Dendritic cell treated with granulocyte-macrophage colony-stimulating factor and Interleukin-4, amounts not matched to agents 40 ng/mL and 50 ng/mL, for 4 days (primary cell): ENCODE measurements around the gene PYGM.
A peak's percentile ranks its signal among the peaks of the same experiment; 100 is the strongest.

Source experiments
- H3K27ac Mint-ChIP-seq: one replicate; pipeline ENCODE4 v1.8.0; 2022; ENCODE audit warnings: mild to moderate bottlenecking, mixed read lengths
- H3K27me3 Mint-ChIP-seq: one replicate; pipeline ENCODE4 v1.8.0; 2022; ENCODE audit warnings: mild to moderate bottlenecking, mixed read lengths
- H3K36me3 Mint-ChIP-seq: one replicate; pipeline ENCODE4 v1.8.0; 2022; ENCODE audit warnings: low read depth, mixed read lengths
- H3K4me1 Mint-ChIP-seq: one replicate; pipeline ENCODE4 v1.8.0; 2022; ENCODE audit warnings: low read depth, mixed read lengths
- H3K4me3 Mint-ChIP-seq: one replicate; pipeline ENCODE4 v1.8.0; 2022; ENCODE audit warnings: mild to moderate bottlenecking, moderate library complexity, mixed read lengths
- H3K9me3 Mint-ChIP-seq: one replicate; pipeline ENCODE4 v1.8.0; 2022; ENCODE audit warnings: mixed read lengths
- intact Hi-C: fragments of 100-400 bp; cut with micrococcal nuclease; formaldehyde crosslinking; loops from one replicate; pipeline ENCODE4 v1.15.0; 2022

PYGM gene

GRCh38 chr11:64720167-64720566, 39.6 kb downstream of the PYGM start:
- Mint-ChIP-seq H3K27me3 (peaks cover 71% of the 10 kb centered on the region), H3K36me3 (no peaks in the 10 kb centered on the region), H3K4me3 (no peak overlapping the region), H3K4me1 (peaks cover 16% of the 10 kb centered on the region), H3K9me3 (no peaks in the 10 kb centered on the region), H3K27ac (no peak overlapping the region)
- intact Hi-C loops: no loop called here

- intact Hi-C loops: no loop called here
- no peaks in the 10 kb centered on the region for H3K36me3 Mint-ChIP-seq
- H3K4me1 Mint-ChIP-seq: peaks cover 12% of the 10 kb centered on the region
- no peak overlapping the region for H3K4me3 Mint-ChIP-seq
- H3K27ac Mint-ChIP-seq: no peak overlapping the region
- peaks cover 75% of the 10 kb centered on the region for H3K27me3 Mint-ChIP-seq
- no peaks in the 10 kb centered on the region for H3K9me3 Mint-ChIP-seq
Measured at GRCh38 chr11:64719406-64719805, 40.4 kb downstream of the PYGM start.

- H3K4me3 Mint-ChIP-seq: no peak overlapping the region
- intact Hi-C loops: no loop called here
- peaks cover 10% of the 10 kb centered on the region for H3K4me1 Mint-ChIP-seq
- H3K27ac Mint-ChIP-seq: no peak overlapping the region
- H3K9me3 Mint-ChIP-seq: no peaks in the 10 kb centered on the region
- peaks cover 81% of the 10 kb centered on the region for H3K27me3 Mint-ChIP-seq
- H3K36me3 Mint-ChIP-seq: no peaks in the 10 kb centered on the region
Measured at GRCh38 chr11:64718780-64719124, 41.0 kb downstream of the PYGM start.

- Mint-ChIP-seq H3K4me1 (peaks cover 5% of the 10 kb centered on the region), H3K27me3 (peaks cover 82% of the 10 kb centered on the region), H3K27ac (no peak overlapping the region), H3K36me3 (no peaks in the 10 kb centered on the region), H3K9me3 (no peaks in the 10 kb centered on the region), H3K4me3 (no peak overlapping the region)
- intact Hi-C loops: no loop called here
Measured at GRCh38 chr11:64718084-64718779, 41.5 kb downstream of the PYGM start.

DNA sequence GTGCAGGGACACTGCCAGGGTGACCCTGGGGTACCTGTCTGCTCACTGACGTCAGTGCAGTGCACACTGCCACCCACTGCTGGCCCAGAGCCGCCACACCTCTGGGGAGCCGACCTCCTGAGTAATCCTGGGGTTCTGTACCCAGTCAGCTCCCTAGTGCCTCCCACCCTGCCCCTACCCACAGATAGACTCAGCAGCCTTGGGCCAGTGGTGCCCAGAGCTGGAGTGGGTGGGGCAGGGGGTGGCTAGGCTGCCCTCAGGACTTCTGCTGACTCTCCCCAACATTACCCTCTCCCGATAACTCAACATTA, 42.6 kb downstream of the PYGM start:
- intact Hi-C loops: no loop called here
- peaks cover 5% of the 10 kb centered on the region for H3K4me1 Mint-ChIP-seq
- H3K36me3 Mint-ChIP-seq: no peaks in the 10 kb centered on the region
- H3K9me3 Mint-ChIP-seq: no peaks in the 10 kb centered on the region
- H3K27ac Mint-ChIP-seq: no peak overlapping the region
- no peak overlapping the region for H3K4me3 Mint-ChIP-seq
- peaks cover 81% of the 10 kb centered on the region for H3K27me3 Mint-ChIP-seq

DNA sequence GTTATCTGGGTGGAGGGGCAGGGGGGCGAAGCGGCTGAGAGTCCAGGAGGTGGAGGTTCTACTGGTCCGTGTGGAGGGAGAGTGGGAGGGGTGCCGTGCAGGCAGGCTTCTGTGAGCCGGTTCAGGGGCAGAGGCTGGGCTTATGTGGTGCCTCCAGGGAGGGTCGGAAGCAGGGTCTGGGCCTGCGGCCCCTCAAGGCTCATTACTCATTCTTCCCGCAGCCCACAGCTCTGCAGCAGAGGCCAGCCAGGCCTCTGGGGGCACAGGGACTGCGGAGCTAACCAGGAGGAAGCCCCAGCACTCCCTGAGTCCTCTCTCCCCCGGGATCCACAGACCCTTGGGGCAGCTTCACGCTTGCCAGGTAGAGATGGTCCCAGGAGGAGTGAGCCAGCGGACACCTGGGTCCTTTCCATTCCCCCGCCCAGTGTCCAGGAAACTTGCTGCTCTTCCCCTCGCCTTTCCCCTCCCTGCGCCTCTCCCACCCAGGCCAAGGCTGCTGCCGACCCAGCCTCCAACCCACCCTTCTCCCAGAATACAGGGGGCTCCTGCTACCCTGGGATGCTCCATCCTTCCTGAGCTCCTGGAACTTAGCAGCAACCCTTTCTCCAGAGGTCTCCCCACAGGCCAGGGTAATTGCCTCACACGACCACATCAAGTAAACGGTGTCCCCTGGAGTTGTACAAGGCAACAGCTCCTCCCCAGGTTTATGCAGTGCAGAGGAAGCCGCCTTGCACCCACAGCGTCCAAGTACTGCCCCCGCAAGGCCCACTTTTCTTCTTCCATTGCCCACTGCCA, 43.1 kb downstream of the PYGM start:
- Mint-ChIP-seq H3K27ac (no peak overlapping the region), H3K36me3 (no peaks in the 10 kb centered on the region), H3K9me3 (no peaks in the 10 kb centered on the region), H3K4me1 (peaks cover 7% of the 10 kb centered on the region), H3K27me3 (peaks cover 81% of the 10 kb centered on the region), H3K4me3 (no peak overlapping the region)
- intact Hi-C loops: no loop called here

DNA sequence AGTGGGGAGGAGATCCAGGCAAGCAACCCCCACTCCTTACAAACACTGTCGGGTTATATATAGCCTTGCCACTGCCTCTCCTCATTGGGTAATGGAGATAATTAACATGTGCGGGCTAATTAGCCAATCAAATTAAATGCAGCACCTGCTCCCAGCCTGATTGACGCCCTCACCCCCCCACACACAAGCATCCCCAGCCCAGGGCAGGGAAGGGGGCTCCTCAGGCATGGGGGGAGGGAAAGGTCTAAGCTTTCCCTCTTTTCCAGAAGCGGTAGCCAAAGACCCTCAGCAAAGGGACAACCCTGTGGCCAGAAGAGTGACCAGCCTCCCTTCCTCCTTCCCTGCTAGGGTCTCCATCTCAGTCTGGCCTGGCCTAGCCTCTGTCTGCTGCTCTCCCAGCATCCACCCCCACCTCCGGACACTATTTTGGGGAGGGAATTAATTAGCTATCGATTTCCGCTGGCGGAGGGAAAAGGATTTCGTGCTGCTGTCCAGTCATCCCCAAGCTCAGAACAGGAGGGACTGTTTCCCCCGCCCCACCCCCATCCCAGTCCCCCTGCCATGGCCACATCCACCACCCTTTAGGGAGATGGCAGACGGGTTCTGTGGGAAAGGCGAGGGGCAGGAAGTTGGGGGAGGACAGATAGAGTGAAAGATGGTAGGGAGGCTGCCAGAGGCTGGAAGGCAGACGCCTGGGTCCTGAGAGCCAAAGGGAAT, 43.9 kb downstream of the PYGM start:
- Mint-ChIP-seq H3K36me3 (no peaks in the 10 kb centered on the region), H3K27ac (no peak overlapping the region), H3K27me3 (peaks cover 81% of the 10 kb centered on the region), H3K9me3 (no peaks in the 10 kb centered on the region), H3K4me1 (peaks cover 12% of the 10 kb centered on the region), H3K4me3 (no peak overlapping the region)
- intact Hi-C loops: no loop called here

GRCh38 chr11:64715110-64715509, 44.7 kb downstream of the PYGM start:
- H3K4me1 Mint-ChIP-seq: peaks cover 12% of the 10 kb centered on the region
- intact Hi-C loops: no loop called here
- no peak overlapping the region for H3K4me3 Mint-ChIP-seq

DNA sequence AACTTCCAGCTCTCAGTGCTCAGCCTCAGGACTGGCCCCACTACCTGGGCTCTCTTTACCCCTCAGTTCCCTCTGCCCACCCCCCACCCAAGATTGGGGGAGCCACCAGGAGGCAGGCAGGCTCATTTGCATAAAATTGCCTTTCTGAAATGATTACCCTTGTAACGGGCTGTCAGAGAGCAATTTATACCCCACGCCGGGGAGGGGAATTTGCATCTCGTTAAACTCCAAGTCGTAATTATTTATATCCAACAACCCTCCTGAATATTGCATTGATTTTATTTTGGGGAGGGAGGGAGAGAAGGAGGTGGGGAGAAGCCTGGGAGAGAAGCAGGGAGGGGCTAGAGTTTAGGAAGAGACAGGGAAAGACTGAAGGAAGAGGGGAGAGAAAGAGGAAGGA, 45.1 kb downstream of the PYGM start:
- H3K9me3 Mint-ChIP-seq: no peaks in the 10 kb centered on the region
- peaks cover 16% of the 10 kb centered on the region for H3K4me1 Mint-ChIP-seq
- intact Hi-C loops: no loop called here
- H3K4me3 Mint-ChIP-seq: no peak overlapping the region
- H3K27ac Mint-ChIP-seq: no peak overlapping the region
- H3K36me3 Mint-ChIP-seq: no peaks in the 10 kb centered on the region
- H3K27me3 Mint-ChIP-seq: peaks cover 83% of the 10 kb centered on the region

More at GRCh38 chr11:64715110-64715509, 44.7 kb downstream of the PYGM start:
- Mint-ChIP-seq H3K27me3 (peaks cover 81% of the 10 kb centered on the region), H3K36me3 (no peaks in the 10 kb centered on the region), H3K9me3 (no peaks in the 10 kb centered on the region), H3K27ac (no peak overlapping the region)

- Mint-ChIP-seq H3K4me1 (peaks cover 20% of the 10 kb centered on the region), H3K27me3 (peaks cover 86% of the 10 kb centered on the region), H3K9me3 (no peaks in the 10 kb centered on the region), H3K27ac (no peak overlapping the region), H3K4me3 (no peak overlapping the region), H3K36me3 (no peaks in the 10 kb centered on the region)
- intact Hi-C loops: no loop called here
Measured at GRCh38 chr11:64713781-64714363, 45.9 kb downstream of the PYGM start.

DNA sequence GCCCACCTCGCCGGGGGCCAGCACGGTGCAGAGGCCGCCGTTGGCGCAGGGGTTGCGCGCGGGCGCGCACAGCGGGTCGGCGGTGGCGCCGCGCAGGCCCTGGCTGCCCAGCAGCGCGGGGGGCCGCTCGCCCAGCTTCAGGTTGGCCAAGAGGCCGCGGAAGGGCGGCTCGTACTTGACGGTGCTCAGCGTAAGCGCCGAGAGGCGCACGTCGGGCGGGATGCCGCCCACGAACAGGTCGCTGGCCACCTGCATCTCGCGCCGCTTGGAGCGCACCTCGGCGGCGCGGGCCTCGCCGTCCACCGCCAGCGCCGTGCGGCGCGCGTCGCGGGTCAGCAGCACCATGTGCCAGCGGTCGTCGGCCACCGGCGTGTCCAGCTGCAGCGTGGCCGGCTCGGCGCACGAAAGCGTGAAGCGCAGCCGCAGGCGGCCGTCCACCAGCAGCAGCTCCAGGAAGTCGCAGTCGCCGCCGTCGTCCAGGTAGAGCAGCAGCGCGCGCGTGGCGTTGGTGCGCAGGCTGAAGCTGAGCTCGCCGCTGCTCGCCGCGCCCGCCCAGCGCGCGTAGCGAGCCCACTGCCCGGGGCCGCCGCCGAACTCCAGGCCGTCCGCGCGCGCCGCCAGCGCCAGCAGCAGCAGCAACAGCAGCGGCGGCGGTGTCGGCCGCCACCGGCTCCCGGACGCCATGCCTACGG, 46.6 kb downstream of the PYGM start:
- Mint-ChIP-seq H3K4me1 (peaks cover 20% of the 10 kb centered on the region), H3K27ac (no peak overlapping the region), H3K4me3 (no peak overlapping the region), H3K9me3 (no peaks in the 10 kb centered on the region), H3K36me3 (no peaks in the 10 kb centered on the region), H3K27me3 (peaks cover 83% of the 10 kb centered on the region)
- intact Hi-C loops: no loop called here

GRCh38 chr11:64712430-64713015, 47.3 kb downstream of the PYGM start:
- Mint-ChIP-seq H3K9me3 (no peaks in the 10 kb centered on the region), H3K36me3 (no peaks in the 10 kb centered on the region), H3K4me1 (peaks cover 20% of the 10 kb centered on the region), H3K4me3 (peak overlapping the region; percentile 21), H3K27me3 (peaks cover 81% of the 10 kb centered on the region), H3K27ac (no peak overlapping the region)
- intact Hi-C loops: no loop called here

DNA sequence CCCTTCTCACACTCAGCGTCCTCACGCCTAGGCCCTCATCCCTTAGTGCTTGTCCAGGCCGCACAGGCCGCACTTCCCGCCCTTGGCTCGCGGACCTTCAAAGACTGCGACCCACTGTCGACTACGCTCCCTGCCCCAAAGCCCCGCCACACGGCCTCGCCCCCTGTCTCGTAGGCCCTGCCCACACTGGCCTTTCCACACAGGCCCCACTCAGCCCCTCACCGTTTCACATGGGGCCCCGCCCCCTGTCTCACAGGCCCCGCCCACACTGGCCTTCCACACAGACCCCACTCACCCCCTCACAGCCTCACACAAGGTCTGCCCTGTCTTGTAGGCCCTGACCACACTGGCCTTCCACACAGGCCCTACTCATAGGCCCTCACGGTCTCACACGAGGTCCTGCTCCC, 47.8 kb downstream of the PYGM start:
- Mint-ChIP-seq H3K36me3 (no peaks in the 10 kb centered on the region), H3K4me1 (peaks cover 20% of the 10 kb centered on the region), H3K9me3 (no peaks in the 10 kb centered on the region), H3K4me3 (peak overlapping the region; percentile 21), H3K27me3 (peaks cover 75% of the 10 kb centered on the region), H3K27ac (no peak overlapping the region)
- intact Hi-C loops: no loop called here
